Measurements from ENCODE around the gene BRAT1.
"Not testable (repeated sequence)": the region's sequence is repeated elsewhere in the genome, so short reads cannot be mapped to it uniquely, and the experiment has no call there.

The BRAT1 gene

GRCh38 chr7:2575046-2575732 lies 19.9 kb upstream of the BRAT1 start:
- H3K36me3 Mint-ChIP-seq (ENCODE audit: low read depth) = peaks cover 4% of the 10 kb centered on the region

GRCh38 chr7:2573761-2574160 lies 18.4 kb upstream of the BRAT1 start:
- DNase-seq (no peak), ATAC-seq (peak; percentile 34)
- peaks cover 4% of the 10 kb centered on the region for H3K36me3 Mint-ChIP-seq (ENCODE audit: low read depth)
- H3K4me1 Mint-ChIP-seq = peaks cover 15% of the 10 kb centered on the region
- no peaks in the 10 kb centered on the region for H3K27me3 Mint-ChIP-seq
- no peak overlapping the region for H3K4me3 Mint-ChIP-seq
- H3K27ac Mint-ChIP-seq = no peak overlapping the region
- no peaks in the 10 kb centered on the region for H3K9me3 Mint-ChIP-seq

More at GRCh38 chr7:2575046-2575732, 19.9 kb upstream of the BRAT1 start:
- Mint-ChIP-seq H3K4me1 (peaks cover 15% of the 10 kb centered on the region), H3K27me3 (no peaks in the 10 kb centered on the region), H3K9me3 (no peaks in the 10 kb centered on the region), H3K4me3 (no peak overlapping the region), H3K27ac (no peak overlapping the region)
- DNase-seq = no peak
- no peak for ATAC-seq

GRCh38 chr7:2572101-2572842 lies 16.9 kb upstream of the BRAT1 start:
- no peaks in the 10 kb centered on the region for H3K9me3 Mint-ChIP-seq
- H3K27ac Mint-ChIP-seq = no peak overlapping the region
- peaks cover 4% of the 10 kb centered on the region for H3K36me3 Mint-ChIP-seq (ENCODE audit: low read depth)
- no peaks in the 10 kb centered on the region for H3K27me3 Mint-ChIP-seq
- H3K4me3 Mint-ChIP-seq = no peak overlapping the region
- DNase-seq (peak; percentile 44), ATAC-seq (peak; percentile 79)
- H3K4me1 Mint-ChIP-seq = peaks cover 15% of the 10 kb centered on the region

GRCh38 chr7:2571409-2571808 lies 16.1 kb upstream of the BRAT1 start:
- H3K9me3 Mint-ChIP-seq = no peaks in the 10 kb centered on the region
- H3K27me3 Mint-ChIP-seq = no peaks in the 10 kb centered on the region
- DNase-seq (no peak), ATAC-seq (no peak)
- H3K4me3 Mint-ChIP-seq = no peak overlapping the region
- no peak overlapping the region for H3K27ac Mint-ChIP-seq
- H3K36me3 Mint-ChIP-seq (ENCODE audit: low read depth) = peaks cover 1% of the 10 kb centered on the region
- H3K4me1 Mint-ChIP-seq = peaks cover 17% of the 10 kb centered on the region

GRCh38 chr7:2570021-2570420 lies 14.7 kb upstream of the BRAT1 start:
- H3K36me3 Mint-ChIP-seq (ENCODE audit: low read depth) = no peaks in the 10 kb centered on the region
- H3K4me1 Mint-ChIP-seq = peaks cover 17% of the 10 kb centered on the region
- H3K27ac Mint-ChIP-seq = no peak overlapping the region
- no peak for ATAC-seq
- no peak overlapping the region for H3K4me3 Mint-ChIP-seq
- H3K9me3 Mint-ChIP-seq = no peaks in the 10 kb centered on the region
- DNase-seq = no peak
- H3K27me3 Mint-ChIP-seq = no peaks in the 10 kb centered on the region

- Mint-ChIP-seq H3K4me3 (no peak overlapping the region), H3K9me3 (no peaks in the 10 kb centered on the region), H3K4me1 (peaks cover 17% of the 10 kb centered on the region), H3K27ac (no peak overlapping the region), H3K27me3 (no peaks in the 10 kb centered on the region), H3K36me3 (ENCODE audit: low read depth) (no peaks in the 10 kb centered on the region)
- no peak for DNase-seq
- ATAC-seq = no peak
These were observed 14.1 kb upstream of the BRAT1 start for GRCh38 chr7:2569421-2569820.

GRCh38 chr7:2568521-2569223 lies 13.3 kb upstream of the BRAT1 start:
- Mint-ChIP-seq H3K9me3 (no peaks in the 10 kb centered on the region), H3K36me3 (ENCODE audit: low read depth) (no peaks in the 10 kb centered on the region), H3K27ac (no peak overlapping the region), H3K27me3 (no peaks in the 10 kb centered on the region), H3K4me1 (peaks cover 13% of the 10 kb centered on the region), H3K4me3 (no peak overlapping the region)
- no peak for DNase-seq
- ATAC-seq = no peak

GRCh38 chr7:2567679-2568278 lies 12.5 kb upstream of the BRAT1 start:
- Mint-ChIP-seq H3K36me3 (ENCODE audit: low read depth) (no peaks in the 10 kb centered on the region), H3K27me3 (no peaks in the 10 kb centered on the region), H3K27ac (no peak overlapping the region), H3K4me3 (no peak overlapping the region), H3K4me1 (peaks cover 10% of the 10 kb centered on the region), H3K9me3 (no peaks in the 10 kb centered on the region)
- ATAC-seq (no peak), DNase-seq (no peak)

- H3K27me3 Mint-ChIP-seq = no peaks in the 10 kb centered on the region
- H3K4me1 Mint-ChIP-seq = peaks cover 6% of the 10 kb centered on the region
- DNase-seq (no peak), ATAC-seq (no peak)
- no peaks in the 10 kb centered on the region for H3K36me3 Mint-ChIP-seq (ENCODE audit: low read depth)
- H3K4me3 Mint-ChIP-seq = no peak overlapping the region
- no peaks in the 10 kb centered on the region for H3K9me3 Mint-ChIP-seq
- no peak overlapping the region for H3K27ac Mint-ChIP-seq
These were observed 11.8 kb upstream of the BRAT1 start for GRCh38 chr7:2566890-2567678.

- Mint-ChIP-seq H3K4me3 (no peak overlapping the region), H3K27ac (no peak overlapping the region), H3K27me3 (no peaks in the 10 kb centered on the region), H3K36me3 (ENCODE audit: low read depth) (no peaks in the 10 kb centered on the region), H3K4me1 (peaks cover 2% of the 10 kb centered on the region), H3K9me3 (no peaks in the 10 kb centered on the region)
- DNase-seq (no peak), ATAC-seq (no peak)
These were observed 11.1 kb upstream of the BRAT1 start for GRCh38 chr7:2566348-2566889.

GRCh38 chr7:2564970-2565540 lies 9.7 kb upstream of the BRAT1 start:
- H3K9me3 Mint-ChIP-seq = no peaks in the 10 kb centered on the region
- no peaks in the 10 kb centered on the region for H3K36me3 Mint-ChIP-seq (ENCODE audit: low read depth)
- ATAC-seq (no peak), DNase-seq (no peak)
- no peak overlapping the region for H3K4me3 Mint-ChIP-seq
- H3K27me3 Mint-ChIP-seq = no peaks in the 10 kb centered on the region
- no peak overlapping the region for H3K27ac Mint-ChIP-seq
- H3K4me1 Mint-ChIP-seq = peaks cover 3% of the 10 kb centered on the region

GRCh38 chr7:2563955-2564354 lies 8.6 kb upstream of the BRAT1 start:
- not testable (repeated sequence) for H3K9me3 Mint-ChIP-seq; DNase-seq; H3K4me1 Mint-ChIP-seq; H3K27me3 Mint-ChIP-seq; ATAC-seq; H3K4me3 Mint-ChIP-seq; H3K36me3 Mint-ChIP-seq (ENCODE audit: low read depth); H3K27ac Mint-ChIP-seq

- Mint-ChIP-seq H3K9me3 (no peaks in the 10 kb centered on the region), H3K27me3 (no peaks in the 10 kb centered on the region), H3K4me3 (peak overlapping the region; percentile 71), H3K36me3 (ENCODE audit: low read depth) (no peaks in the 10 kb centered on the region), H3K27ac (no peak overlapping the region), H3K4me1 (peaks cover 25% of the 10 kb centered on the region)
- ATAC-seq (peak; percentile 3), DNase-seq (peak; percentile 31)
These were observed 4.1 kb upstream of the BRAT1 start for GRCh38 chr7:2559283-2559950.

Data from activated naive CD8-positive, alpha-beta T cell treated with anti-CD3 and anti-CD28 coated beads, Interleukin-2, amount 50 U/mL, for 24 hours (primary cell).